GM19452 (cell line): ENCODE measurements around the gene FBXL13.
"Not testable (repeated sequence)": the region's sequence is repeated elsewhere in the genome, so short reads cannot be mapped to it uniquely, and the experiment has no call there.

Source experiments
- ATAC-seq: cut with Tn5 transposase; IDR thresholded peaks from one replicate; pipeline ENCODE4 v1.9.1; 2021; ENCODE audit not compliant: unreplicated experiment

Gene FBXL13

GRCh38 chr7:102988088-102988487 lies 86.5 kb downstream of the FBXL13 start:
- ATAC-seq, result no peak

GRCh38 chr7:102985176-102985783 lies 89.3 kb downstream of the FBXL13 start:
- ATAC-seq, result no peak

GRCh38 chr7:102983602-102984001 lies 91.0 kb downstream of the FBXL13 start:
- ATAC-seq, result no peak

GRCh38 chr7:102982235-102982634 lies 92.4 kb downstream of the FBXL13 start:
- ATAC-seq, result no peak

- no peak for ATAC-seq
Observed at GRCh38 chr7:102981451-102981850, 93.1 kb downstream of the FBXL13 start.

GRCh38 chr7:102979670-102980069 lies 94.9 kb downstream of the FBXL13 start:
- ATAC-seq, result no peak

GRCh38 chr7:102978284-102978683 lies 96.3 kb downstream of the FBXL13 start:
- ATAC-seq, result no peak

GRCh38 chr7:102977586-102977985 lies 97.0 kb downstream of the FBXL13 start:
- ATAC-seq, result not testable (repeated sequence)

GRCh38 chr7:102976493-102976892 lies 98.1 kb downstream of the FBXL13 start:
- no peak for ATAC-seq

- ATAC-seq, result no peak
Observed at GRCh38 chr7:102975854-102976253, 98.7 kb downstream of the FBXL13 start.

GRCh38 chr7:102974366-102975236 lies 100.0 kb downstream of the FBXL13 start:
- no peak for ATAC-seq

GRCh38 chr7:102973096-102973802 lies 101.3 kb downstream of the FBXL13 start:
- ATAC-seq, result no peak

GRCh38 chr7:102967798-102968197 lies 106.8 kb downstream of the FBXL13 start:
- ATAC-seq, result no peak

GRCh38 chr7:102966465-102966864 lies 108.1 kb downstream of the FBXL13 start:
- ATAC-seq, result no peak

- ATAC-seq, result not testable (repeated sequence)
Observed at GRCh38 chr7:102961993-102962392, 112.6 kb downstream of the FBXL13 start.

GRCh38 chr7:102958004-102958403 lies 116.6 kb downstream of the FBXL13 start:
- ATAC-seq, result not testable (repeated sequence)

GRCh38 chr7:102954359-102954758 lies 120.2 kb downstream of the FBXL13 start:
- ATAC-seq, result not testable (repeated sequence)

GRCh38 chr7:102953406-102953805 lies 121.2 kb downstream of the FBXL13 start:
- ATAC-seq, result no peak

- ATAC-seq, result no peak
Observed at GRCh38 chr7:102951839-102952238, 122.8 kb downstream of the FBXL13 start.

- ATAC-seq, result no peak
Observed at GRCh38 chr7:102944241-102944640, 130.4 kb downstream of the FBXL13 start.

- no peak for ATAC-seq
Observed at GRCh38 chr7:102943423-102944169, 131.0 kb downstream of the FBXL13 start.
